Mesenchymal stem cell (in vitro differentiated cells and primary cell): ENCODE measurements around the gene TREML1.

Experiments
- DNase-seq: peaks from one replicate; pipeline ENCODE4 v3.0.0-alpha.2; 2013
- H2AFZ ChIP-seq: one replicate; pipeline ENCODE4 v1.6.1; 2013; ENCODE audit warnings: low read depth, mild to moderate bottlenecking, control low read depth, inconsistent platforms, low read length, moderate library complexity
- H2AK5ac ChIP-seq: 2 replicates; pipeline ENCODE4 v1.6.1; 2013; ENCODE audit warnings: low read length, moderate library complexity, mild to moderate bottlenecking, inconsistent platforms; ENCODE audit not compliant: severe bottlenecking
- H2BK120ac ChIP-seq: one replicate; pipeline ENCODE4 v1.6.1; 2013; ENCODE audit warnings: low read depth, mild to moderate bottlenecking, inconsistent platforms, low read length, moderate library complexity
- H2BK12ac ChIP-seq, 2 experiments: one replicate each; pipeline ENCODE4 v1.6.1; 2013; ENCODE audit warnings: inconsistent platforms in 2 of 2, low read length in 2 of 2, mild to moderate bottlenecking in 2 of 2, moderate library complexity in 2 of 2, control low read depth in 1 of 2
- H2BK15ac ChIP-seq: one replicate; pipeline ENCODE4 v1.6.1; 2013; ENCODE audit warnings: mild to moderate bottlenecking, low read depth, inconsistent platforms; ENCODE audit not compliant: poor library complexity, severe bottlenecking
- H2BK5ac ChIP-seq: 2 replicates; pipeline ENCODE4 v1.6.1; 2013; ENCODE audit warnings: low read depth, mild to moderate bottlenecking, low read length, control low read depth, inconsistent platforms; ENCODE audit not compliant: poor library complexity, severe bottlenecking
- H3K14ac ChIP-seq, 2 experiments: one replicate each; pipeline ENCODE4 v1.6.1; 2013; ENCODE audit warnings: inconsistent platforms in 2 of 2, low read length in 2 of 2, control low read depth in 1 of 2, mild to moderate bottlenecking in 1 of 2, moderate library complexity in 1 of 2
- H3K18ac ChIP-seq, 2 experiments: one replicate each; pipeline ENCODE4 v1.6.1; 2013; ENCODE audit warnings: inconsistent platforms in 2 of 2, low read length in 2 of 2, control low read depth in 1 of 2, low read depth in 1 of 2, mild to moderate bottlenecking in 1 of 2
- H3K23ac ChIP-seq, 2 experiments: one replicate each; pipeline ENCODE4 v1.6.1; 2013; ENCODE audit warnings: inconsistent platforms in 2 of 2, low read length in 2 of 2, mild to moderate bottlenecking in 2 of 2, moderate library complexity in 2 of 2, control low read depth in 1 of 2
- H3K27ac ChIP-seq: 2 replicates; pipeline ENCODE4 v1.5.1; 2013; ENCODE audit warnings: mild to moderate bottlenecking, moderate library complexity, low read length, control low read depth, inconsistent platforms; ENCODE audit not compliant: poor library complexity, severe bottlenecking
- H3K27me3 ChIP-seq, 2 experiments: 2 replicates each; pipeline versions ENCODE4 v1.6.1 to v1.7.0; 2013; ENCODE audit warnings: low read length in 2 of 2, mild to moderate bottlenecking in 2 of 2, moderate library complexity in 2 of 2, control low read depth in 1 of 2, inconsistent platforms in 1 of 2; ENCODE audit not compliant: control insufficient read depth in 1 of 2, insufficient read depth in 1 of 2
- H3K36me3 ChIP-seq, 2 experiments: 2 replicates each; pipeline versions ENCODE4 v1.6.1 to v1.7.0; 2013; ENCODE audit warnings: low read length in 2 of 2, control low read depth in 1 of 2, inconsistent platforms in 1 of 2, low read depth in 1 of 2, mild to moderate bottlenecking in 1 of 2; ENCODE audit not compliant: insufficient read depth in 2 of 2, control insufficient read depth in 1 of 2
- H3K4ac ChIP-seq, 2 experiments: one replicate each; pipeline ENCODE4 v1.6.1; 2013; ENCODE audit warnings: inconsistent platforms in 2 of 2, low read length in 2 of 2, mild to moderate bottlenecking in 2 of 2, moderate library complexity in 2 of 2, control low read depth in 1 of 2, low read depth in 1 of 2
- H3K4me1 ChIP-seq: 2 replicates; pipeline ENCODE4 v1.6.1; 2013; ENCODE audit warnings: low read depth, low read length, control low read depth; ENCODE audit not compliant: control insufficient read depth, insufficient read depth
- H3K4me2 ChIP-seq: 2 replicates; pipeline ENCODE4 v1.6.1; 2013; ENCODE audit warnings: low read length, mild to moderate bottlenecking, inconsistent platforms; ENCODE audit not compliant: poor library complexity, severe bottlenecking
- H3K4me3 ChIP-seq, 2 experiments: 2 replicates each; pipeline versions ENCODE4 v1.5.1 to v1.7.0; 2013; ENCODE audit warnings: low read length in 2 of 2, mild to moderate bottlenecking in 2 of 2, control low read depth in 1 of 2, low read depth in 1 of 2; ENCODE audit not compliant: insufficient read depth in 1 of 2
- H3K79me1 ChIP-seq: replicated peaks from 2 replicates; pipeline ENCODE4 v1.6.1; 2013; ENCODE audit warnings: mild to moderate bottlenecking, control low read depth, low read length, inconsistent platforms; ENCODE audit not compliant: poor library complexity, severe bottlenecking
- H3K9ac ChIP-seq: 2 replicates; pipeline ENCODE4 v1.7.0; 2013; ENCODE audit warnings: mild to moderate bottlenecking, low read length, moderate library complexity
- H3K9me3 ChIP-seq: 2 replicates; pipeline ENCODE4 v1.7.0; 2013; ENCODE audit warnings: mild to moderate bottlenecking, low read length; ENCODE audit not compliant: control insufficient read depth
- H4K8ac ChIP-seq: one replicate; pipeline ENCODE4 v1.6.1; 2013; ENCODE audit warnings: inconsistent platforms, mild to moderate bottlenecking, low read length, moderate library complexity
- H4K91ac ChIP-seq: one replicate; pipeline ENCODE4 v1.6.1; 2013; ENCODE audit warnings: mild to moderate bottlenecking, low read length, inconsistent platforms
- WGBS: methylation state at CpG from one replicate; pipeline ENCODE4 v1.1.7; 2013; ENCODE audit warnings: mixed read lengths; 5-methylcytosine and 5-hydroxymethylcytosine counted together

TREML1 gene

GRCh38 chr6:41125282-41125681, 28.9 kb downstream of the TREML1 start:
- H3K9me3 ChIP-seq, result no peaks in the 10 kb centered on the region
- H3K14ac ChIP-seq, result no peak overlapping the region
- H3K79me1 ChIP-seq, result no peaks in the 10 kb centered on the region
- H4K8ac ChIP-seq, result no peak overlapping the region
- H2BK12ac ChIP-seq, result no peak overlapping the region
- no peak overlapping the region for H3K4ac ChIP-seq
- H3K36me3 ChIP-seq, result no peaks in the 10 kb centered on the region
- H3K27ac ChIP-seq, result no peak overlapping the region
- no peak overlapping the region for H2AFZ ChIP-seq
- WGBS, result no CpG with 5 or more reads among the region's 3 CpGs
- no peak overlapping the region for H2BK120ac ChIP-seq
- no peak overlapping the region for H4K91ac ChIP-seq
- no peak for DNase-seq
- no peak overlapping the region for H3K4me2 ChIP-seq
- H3K18ac ChIP-seq, result no peak overlapping the region
- no peak overlapping the region for H2BK15ac ChIP-seq
- no peak overlapping the region for H3K23ac ChIP-seq
- H2AK5ac ChIP-seq, result no peak overlapping the region
- H3K4me1 ChIP-seq, result no peaks in the 10 kb centered on the region
- no peaks in the 10 kb centered on the region for H3K27me3 ChIP-seq
- H3K4me3 ChIP-seq, result no peak overlapping the region
- no peak overlapping the region for H2BK5ac ChIP-seq
- no peak overlapping the region for H3K9ac ChIP-seq

- Histone ChIP-seq H3K9me3 (no peaks in the 10 kb centered on the region), H3K18ac (no peak overlapping the region), H3K23ac (no peak overlapping the region), H4K8ac (no peak overlapping the region), H2BK120ac (no peak overlapping the region), H3K36me3 (no peaks in the 10 kb centered on the region), H3K4me2 (no peak overlapping the region), H3K4me3 (no peak overlapping the region), H2AK5ac (no peak overlapping the region), H3K14ac (no peak overlapping the region), H2BK5ac (no peak overlapping the region), H2BK12ac (no peak overlapping the region), H3K79me1 (no peaks in the 10 kb centered on the region), H3K27me3 (no peaks in the 10 kb centered on the region), H2AFZ (no peak overlapping the region), H3K4ac (no peak overlapping the region), H3K9ac (no peak overlapping the region), H3K27ac (no peak overlapping the region), H2BK15ac (no peak overlapping the region), H4K91ac (no peak overlapping the region), H3K4me1 (no peaks in the 10 kb centered on the region)
- WGBS, result 100% methylated on average over 1 of the region's 1 CpG
- DNase-seq, result no peak
Observed at GRCh38 chr6:41122918-41123317, 31.2 kb downstream of the TREML1 start.

GRCh38 chr6:41122373-41122772, 31.8 kb downstream of the TREML1 start:
- Histone ChIP-seq H3K36me3 (no peaks in the 10 kb centered on the region), H2BK120ac (no peak overlapping the region), H3K79me1 (no peaks in the 10 kb centered on the region), H3K14ac (no peak overlapping the region), H2AFZ (no peak overlapping the region), H3K9ac (no peak overlapping the region), H3K9me3 (no peaks in the 10 kb centered on the region), H4K91ac (no peak overlapping the region), H3K4ac (no peak overlapping the region), H2BK12ac (no peak overlapping the region), H2AK5ac (no peak overlapping the region), H3K23ac (no peak overlapping the region), H3K4me3 (no peak overlapping the region), H3K27ac (no peak overlapping the region), H3K4me1 (no peaks in the 10 kb centered on the region), H2BK5ac (no peak overlapping the region), H2BK15ac (no peak overlapping the region), H4K8ac (no peak overlapping the region), H3K27me3 (no peaks in the 10 kb centered on the region), H3K4me2 (no peak overlapping the region), H3K18ac (no peak overlapping the region)
- DNase-seq, result peak; percentile 17
- WGBS, result 89% methylated on average over 1 of the region's 1 CpG

GRCh38 chr6:41120058-41120457, 34.1 kb downstream of the TREML1 start:
- H3K18ac ChIP-seq, result no peak overlapping the region
- no peak overlapping the region for H2AFZ ChIP-seq
- H2AK5ac ChIP-seq, result no peak overlapping the region
- no peaks in the 10 kb centered on the region for H3K36me3 ChIP-seq
- 80% methylated on average over 1 of the region's 1 CpG for WGBS
- no peak overlapping the region for H2BK15ac ChIP-seq
- H3K4me3 ChIP-seq, result no peak overlapping the region
- no peak overlapping the region for H3K14ac ChIP-seq
- H3K4me1 ChIP-seq, result no peaks in the 10 kb centered on the region
- H3K9me3 ChIP-seq, result no peaks in the 10 kb centered on the region
- H4K91ac ChIP-seq, result no peak overlapping the region
- DNase-seq, result no peak
- no peak overlapping the region for H3K4ac ChIP-seq
- no peak overlapping the region for H2BK5ac ChIP-seq
- no peak overlapping the region for H3K27ac ChIP-seq
- H4K8ac ChIP-seq, result no peak overlapping the region
- H3K27me3 ChIP-seq, result no peaks in the 10 kb centered on the region
- no peak overlapping the region for H3K23ac ChIP-seq
- H3K9ac ChIP-seq, result no peak overlapping the region
- no peak overlapping the region for H2BK12ac ChIP-seq
- no peak overlapping the region for H3K4me2 ChIP-seq
- no peak overlapping the region for H2BK120ac ChIP-seq
- H3K79me1 ChIP-seq, result no peaks in the 10 kb centered on the region
